NCI-H748 treated with DMSO at 0.1 percent for 48 hours (cell line): ENCODE measurements around the gene NR2C2.
A peak's percentile ranks its signal among the peaks of the same experiment; 100 is the strongest.
"Not testable (repeated sequence)": the region's sequence is repeated elsewhere in the genome, so short reads cannot be mapped to it uniquely, and the experiment has no call there.

ENCODE experiments used
- DNase-seq: peaks from one replicate; lab custom pipeline; 2025; lab: John Stamatoyannopoulos, UW

Gene NR2C2

DNA sequence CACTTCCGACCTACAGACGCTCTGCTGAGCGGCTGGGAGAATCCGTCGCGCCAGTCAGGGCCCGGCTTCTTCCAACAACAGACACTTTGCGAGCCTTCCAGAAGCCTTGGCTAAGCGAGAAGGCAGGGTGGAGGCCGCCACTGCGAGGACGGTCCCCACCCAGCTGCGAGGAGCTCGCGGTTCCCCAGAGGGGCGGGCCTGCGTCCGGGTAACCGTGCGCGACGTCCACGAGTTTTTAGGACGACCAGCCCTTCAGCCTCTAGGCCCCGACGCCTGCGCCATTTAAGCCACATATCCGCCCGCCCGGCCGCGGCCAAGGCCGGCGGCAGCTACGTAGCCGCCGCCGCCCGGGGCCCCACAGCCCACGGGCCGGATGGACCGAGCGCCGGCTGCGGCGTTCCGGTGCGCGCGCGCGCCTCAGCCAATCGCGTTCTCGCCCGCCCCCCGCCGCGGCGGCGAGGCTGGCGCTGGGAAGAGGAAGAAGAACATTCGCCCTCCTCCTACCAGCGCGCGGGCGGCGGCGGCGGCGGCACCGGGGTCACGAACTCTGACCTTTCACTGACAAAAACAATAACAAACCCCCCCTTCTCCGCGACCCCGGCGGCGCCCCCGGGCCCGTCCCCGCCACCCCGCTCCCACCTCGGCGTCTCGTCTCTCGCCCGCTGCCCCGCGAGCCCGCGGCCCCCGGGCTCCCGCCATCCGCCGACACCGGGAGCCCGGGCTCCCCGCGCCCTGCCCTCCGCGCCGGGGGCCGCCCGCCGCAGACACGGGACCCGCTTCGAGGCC, at the start of gene NR2C2:
NR2C2 (plus strand) TSS at position 484 of the 786 bp plus-strand sequence. CDS start 56,332 bp downstream, outside the sequence.
- DNase-seq, result peak; percentile 67

DNA sequence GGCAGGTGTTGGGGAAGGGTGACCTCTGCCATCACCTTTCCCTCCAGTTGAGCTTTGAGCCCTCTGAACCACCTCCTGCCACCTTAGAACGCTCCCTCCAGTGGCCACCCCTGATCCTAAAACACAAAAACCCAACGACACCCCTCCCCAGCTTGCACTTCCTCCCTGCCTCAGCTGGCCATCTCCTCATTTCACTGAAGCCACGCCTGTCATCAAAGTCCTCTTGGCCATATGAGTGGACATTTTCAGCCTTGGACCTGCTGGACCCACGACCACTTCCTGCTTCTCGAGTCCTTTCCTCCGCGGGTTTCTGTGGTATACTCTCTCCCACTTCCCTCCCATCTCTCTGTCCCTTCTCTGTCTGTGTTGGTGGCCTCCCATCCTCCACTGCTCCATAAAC, 48.5 kb upstream of the NR2C2 start:
- no peak for DNase-seq

DNA sequence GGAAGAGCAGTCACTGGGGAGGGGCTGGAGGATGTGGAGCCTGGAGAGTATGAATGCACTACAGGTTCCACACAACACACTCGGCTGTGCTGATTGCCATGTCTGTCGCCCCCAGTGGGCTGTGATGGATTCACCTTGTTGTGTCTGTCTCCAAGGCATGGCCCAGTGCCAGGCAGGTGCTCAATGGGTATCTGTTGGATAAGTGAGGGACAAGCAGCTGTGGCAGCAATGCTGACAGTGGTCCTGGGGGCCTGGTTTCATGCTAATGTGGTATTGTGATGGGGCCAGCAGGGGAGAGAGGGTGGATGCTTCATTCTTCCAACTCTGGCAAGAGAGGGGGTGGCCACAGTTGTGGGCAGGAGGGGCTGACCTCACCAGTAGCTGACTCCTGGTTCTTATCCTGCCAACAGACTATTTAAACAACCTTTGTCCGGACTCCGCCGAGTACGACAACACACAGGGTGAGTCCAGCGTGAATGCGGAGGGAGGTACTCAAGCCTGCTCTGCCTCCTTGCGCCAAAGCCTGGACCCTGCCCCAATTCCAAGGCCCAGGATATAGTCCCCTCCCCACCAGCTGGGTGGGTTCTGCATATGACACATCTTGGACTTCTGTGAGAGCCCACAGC, 47.3 kb upstream of the NR2C2 start:
- DNase-seq, result no peak

DNA sequence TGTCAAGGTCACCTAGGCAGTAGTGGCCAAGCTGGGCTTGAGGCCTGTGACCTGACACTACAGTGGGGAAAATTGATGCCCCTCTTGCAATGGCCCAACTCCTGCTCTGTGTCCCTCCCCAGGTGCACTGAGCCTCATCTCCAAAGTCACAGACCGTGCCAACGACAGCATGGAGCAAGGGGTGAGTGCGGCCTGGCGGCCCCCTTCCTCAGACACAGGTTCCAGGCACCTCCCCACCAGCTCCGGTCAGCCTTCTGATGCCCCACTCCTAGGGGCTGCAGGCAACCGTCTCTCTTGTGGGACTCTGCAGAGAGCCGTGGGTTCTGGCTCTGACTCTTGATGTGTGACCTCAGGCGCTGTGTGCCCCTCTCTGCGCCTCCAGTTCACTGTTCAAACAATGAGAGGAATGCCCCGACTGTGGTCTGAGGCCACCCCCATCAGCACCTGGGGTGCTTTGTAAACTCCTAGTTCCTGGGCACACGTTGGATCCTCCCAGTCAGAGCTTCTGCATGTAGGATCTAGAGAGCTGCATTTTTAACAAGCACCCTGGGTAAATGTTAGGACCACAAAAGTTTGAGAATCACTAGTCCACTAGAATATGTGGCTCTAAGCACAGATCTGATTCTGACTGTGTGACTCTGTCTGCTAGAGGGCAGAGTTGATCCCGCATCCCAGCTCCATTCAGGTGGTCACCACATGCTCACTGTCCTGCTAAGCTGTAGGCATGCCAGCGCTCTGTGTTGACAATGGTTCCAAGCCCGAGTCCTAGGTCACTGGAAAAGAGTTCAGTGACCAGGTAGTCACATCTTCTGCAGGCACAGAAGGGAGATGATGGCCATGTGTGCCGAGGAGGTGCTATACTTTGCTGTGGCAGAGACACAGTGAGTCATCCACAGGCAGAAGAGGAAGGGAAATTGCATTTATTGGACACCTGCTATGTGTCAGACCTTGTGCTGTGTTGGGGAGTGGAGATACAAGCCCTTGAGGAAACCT, 46.2 kb upstream of the NR2C2 start:
- no peak for DNase-seq

DNA sequence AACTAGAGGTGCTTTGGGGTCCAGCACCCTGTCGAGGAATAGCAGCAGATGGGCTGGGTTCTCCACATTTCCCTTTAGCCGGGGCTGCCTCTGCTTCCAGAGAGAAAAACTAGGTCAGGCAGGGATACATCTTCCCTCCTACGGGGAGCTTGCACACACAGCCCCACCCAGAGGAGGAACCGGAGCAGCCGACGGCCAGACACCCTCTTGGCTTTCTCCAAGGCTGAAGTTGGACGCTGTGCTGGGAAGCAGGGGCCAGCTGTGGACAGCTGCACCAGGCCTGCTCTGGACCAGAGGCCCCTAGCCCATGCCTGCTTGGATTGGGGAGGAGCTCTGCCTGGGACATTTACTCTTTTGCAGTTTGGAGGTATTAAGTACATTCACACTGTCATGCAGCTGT, 44.7 kb upstream of the NR2C2 start:
- DNase-seq, result no peak

DNA sequence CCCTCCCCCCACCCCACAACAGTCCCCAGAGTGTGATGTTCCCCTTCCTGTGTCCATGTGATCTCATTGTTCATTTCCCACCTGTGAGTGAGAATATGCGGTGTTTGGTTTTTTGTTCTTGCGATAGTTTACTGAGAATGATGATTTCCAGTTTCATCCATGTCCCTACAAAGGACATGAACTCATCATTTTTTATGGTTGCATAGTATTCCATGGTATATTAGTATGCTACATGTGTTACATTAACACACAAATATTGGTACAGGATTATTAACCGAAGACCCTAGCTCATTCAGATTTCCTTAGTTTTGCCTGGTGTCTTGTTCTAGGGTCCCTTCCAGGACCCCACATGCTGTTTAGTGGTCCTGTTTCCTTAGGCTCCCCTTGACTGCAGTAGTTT, 43.9 kb upstream of the NR2C2 start:
- DNase-seq, result not testable (repeated sequence)

DNA sequence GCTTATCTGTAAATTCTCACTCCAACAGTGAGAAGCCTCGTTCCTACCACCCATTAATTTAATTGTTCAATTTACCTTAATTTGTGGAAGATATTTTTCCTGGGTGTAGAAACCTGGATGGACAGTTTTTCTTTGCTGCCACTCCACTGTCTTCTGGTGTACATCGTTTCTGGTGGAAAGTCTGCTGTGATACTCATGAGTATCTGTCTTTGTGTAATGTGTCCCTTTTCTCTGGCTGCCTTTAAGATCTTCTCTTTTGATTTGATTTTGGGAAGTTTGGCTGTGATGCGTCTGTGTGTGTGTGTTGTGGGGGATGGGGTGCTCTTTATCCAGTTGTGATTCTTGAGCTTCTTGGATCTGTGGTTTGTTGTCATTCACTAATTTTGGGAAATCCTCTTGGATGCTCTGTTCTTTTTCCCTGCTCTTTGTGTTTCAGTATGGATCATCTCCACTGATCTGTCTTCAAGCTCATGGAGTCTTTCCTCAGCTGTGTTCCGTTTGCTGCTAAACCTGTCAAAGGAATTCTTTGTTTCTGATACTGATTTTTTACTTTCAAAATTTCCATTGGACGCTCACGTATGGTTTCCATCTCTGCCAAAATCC, 42.2 kb upstream of the NR2C2 start:
- DNase-seq, result no peak

DNA sequence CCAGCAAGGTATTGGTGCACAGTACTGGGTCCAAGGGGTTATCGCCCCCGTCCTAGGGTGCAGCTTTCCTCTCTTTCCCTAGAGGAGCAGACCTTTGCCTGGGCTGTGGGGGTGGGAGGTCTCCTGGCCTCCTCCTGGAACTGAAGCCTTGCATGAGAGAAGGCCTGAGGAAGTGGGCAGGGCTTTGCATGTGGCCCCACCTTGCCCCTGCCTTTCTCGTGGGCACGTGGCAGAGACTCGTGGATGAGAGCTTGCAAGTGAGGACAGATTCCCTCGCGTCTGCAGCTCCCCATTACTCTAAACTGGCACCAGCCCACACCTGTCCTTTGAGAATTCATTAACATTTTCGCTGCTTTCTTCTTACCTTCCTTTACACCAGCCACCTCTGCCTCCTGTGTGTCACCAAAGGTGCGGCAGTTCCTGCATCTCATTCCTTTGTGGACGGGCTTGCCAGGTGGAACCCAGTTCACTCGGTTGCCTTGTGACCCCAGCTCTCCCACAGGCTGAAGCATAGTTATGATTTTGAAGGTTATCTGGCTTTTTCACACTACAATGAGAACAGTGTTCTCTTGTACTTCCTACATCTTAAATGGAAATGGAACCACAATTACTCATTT, 40.9 kb upstream of the NR2C2 start:
- no peak for DNase-seq

DNA sequence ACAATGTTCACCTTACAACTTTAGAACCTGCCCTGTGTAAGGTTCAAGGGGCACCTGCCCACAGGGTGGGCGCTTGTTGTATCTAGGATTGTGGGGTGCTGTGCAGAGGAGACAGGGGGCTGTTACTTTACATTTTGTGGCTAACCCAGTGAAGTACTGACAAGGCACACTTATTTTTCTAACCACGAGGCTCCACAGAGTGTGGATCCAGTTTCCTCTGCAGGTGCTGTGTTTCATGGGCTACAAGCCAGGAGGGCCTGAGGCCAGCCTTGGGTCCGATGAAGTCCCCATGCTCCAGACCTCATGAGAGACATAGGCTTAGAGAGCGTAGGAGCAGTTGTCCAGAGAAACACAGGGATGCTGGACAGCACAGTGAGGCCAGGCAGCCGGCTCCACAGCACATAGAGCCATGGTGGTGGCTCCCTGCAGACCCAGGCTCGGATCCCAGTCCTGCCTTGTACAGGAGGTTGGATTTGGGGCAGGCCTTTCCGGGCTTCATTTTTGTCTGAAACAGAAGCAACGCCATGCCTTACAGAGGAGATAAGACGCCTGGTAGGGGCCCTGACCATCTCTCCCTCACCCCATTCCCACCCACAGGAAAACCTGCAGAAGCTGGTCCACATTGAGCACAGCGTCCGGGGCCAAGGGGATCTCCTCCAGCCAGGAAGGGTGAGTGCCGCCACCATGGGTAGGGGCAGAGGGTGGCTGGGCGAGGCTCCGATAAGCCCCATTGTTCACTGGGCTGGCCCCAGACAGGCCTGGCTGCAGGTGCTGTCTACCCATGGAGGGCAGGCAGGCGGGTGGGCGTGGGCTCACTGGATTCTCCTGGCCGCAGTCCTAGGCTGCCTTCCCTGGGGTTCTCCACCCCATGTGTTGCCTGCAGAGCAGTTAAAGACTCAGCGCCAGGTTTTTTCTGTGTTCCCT, 40.1 kb upstream of the NR2C2 start:
- DNase-seq, result no peak

DNA sequence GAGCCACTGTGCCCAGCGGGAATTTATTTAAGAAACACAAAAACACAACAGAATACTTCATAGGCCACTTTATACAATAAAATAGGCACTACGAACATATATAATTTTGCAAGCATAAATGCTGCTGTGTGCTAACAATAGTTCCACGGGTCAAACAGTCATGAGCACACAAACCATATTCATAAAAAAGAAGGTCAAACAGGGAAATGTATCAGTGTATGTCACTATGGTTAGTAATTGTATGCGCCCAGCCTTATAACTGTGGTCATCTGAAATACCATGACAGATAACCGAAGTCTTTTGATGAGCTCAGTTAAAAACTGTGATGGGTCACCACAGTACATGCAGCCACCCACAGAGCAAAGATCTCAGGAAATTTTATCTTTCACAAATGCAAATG, 38.1 kb upstream of the NR2C2 start:
- no peak for DNase-seq

DNA sequence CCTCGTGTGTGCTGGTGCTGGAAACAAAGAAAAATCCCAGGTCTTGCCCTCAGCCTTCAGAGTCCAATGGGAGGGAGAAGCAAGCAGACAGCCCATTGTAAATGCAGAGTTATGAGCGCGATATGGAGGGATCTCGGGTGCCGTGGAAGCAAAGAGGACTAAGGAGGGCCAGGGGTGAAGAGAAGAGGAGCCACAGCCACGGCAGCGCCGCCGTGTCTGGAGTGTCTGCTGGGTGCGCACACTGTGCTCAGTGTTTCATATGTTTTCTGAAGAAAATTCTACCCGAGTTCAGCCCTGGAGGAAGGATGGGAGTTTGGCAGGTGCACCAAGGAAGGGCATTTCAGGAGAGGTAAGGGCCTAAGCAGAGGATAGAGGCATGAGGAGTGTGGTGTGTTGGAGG, 35.7 kb upstream of the NR2C2 start:
- DNase-seq, result no peak

DNA sequence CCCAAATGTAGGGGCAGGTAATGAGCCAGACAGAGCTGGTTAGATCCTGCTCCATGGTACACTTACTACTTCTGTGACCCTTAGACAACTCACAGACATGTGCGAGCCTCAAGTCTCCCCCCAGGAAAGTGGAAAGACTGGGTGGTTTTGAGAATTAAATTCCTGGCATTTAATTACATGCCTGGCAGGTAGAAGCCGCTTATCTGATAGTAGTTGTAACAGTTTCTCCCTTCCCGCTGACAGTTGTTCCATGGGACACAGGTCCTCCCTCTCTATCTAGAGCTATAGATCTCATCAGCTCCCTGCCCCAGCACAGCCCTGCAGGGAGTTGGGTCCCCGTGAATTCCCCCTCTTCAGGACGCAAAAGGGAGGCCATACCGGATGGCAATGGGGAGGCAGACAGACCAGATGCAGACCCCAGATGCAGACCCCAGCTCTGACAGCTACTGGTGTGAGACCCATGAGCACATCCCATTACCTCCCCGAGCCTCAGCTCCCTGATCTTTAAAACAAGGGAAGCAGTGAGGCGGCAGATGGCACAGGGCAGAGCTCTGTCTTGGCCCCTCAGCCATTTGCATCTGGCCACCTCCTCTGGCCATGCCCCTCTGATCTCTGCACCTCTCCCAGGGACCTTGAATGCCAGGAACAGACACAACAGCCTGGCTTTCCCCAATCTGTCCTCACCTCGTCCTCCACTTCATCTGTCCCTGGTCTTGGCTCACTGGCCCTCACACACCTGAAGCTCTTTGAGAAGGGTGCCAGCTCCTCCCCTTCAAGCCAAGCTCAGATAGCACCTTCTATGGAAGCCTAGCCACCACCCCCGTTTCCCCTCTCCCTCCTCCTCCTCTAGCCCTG, 34.1 kb upstream of the NR2C2 start:
- no peak for DNase-seq

DNA sequence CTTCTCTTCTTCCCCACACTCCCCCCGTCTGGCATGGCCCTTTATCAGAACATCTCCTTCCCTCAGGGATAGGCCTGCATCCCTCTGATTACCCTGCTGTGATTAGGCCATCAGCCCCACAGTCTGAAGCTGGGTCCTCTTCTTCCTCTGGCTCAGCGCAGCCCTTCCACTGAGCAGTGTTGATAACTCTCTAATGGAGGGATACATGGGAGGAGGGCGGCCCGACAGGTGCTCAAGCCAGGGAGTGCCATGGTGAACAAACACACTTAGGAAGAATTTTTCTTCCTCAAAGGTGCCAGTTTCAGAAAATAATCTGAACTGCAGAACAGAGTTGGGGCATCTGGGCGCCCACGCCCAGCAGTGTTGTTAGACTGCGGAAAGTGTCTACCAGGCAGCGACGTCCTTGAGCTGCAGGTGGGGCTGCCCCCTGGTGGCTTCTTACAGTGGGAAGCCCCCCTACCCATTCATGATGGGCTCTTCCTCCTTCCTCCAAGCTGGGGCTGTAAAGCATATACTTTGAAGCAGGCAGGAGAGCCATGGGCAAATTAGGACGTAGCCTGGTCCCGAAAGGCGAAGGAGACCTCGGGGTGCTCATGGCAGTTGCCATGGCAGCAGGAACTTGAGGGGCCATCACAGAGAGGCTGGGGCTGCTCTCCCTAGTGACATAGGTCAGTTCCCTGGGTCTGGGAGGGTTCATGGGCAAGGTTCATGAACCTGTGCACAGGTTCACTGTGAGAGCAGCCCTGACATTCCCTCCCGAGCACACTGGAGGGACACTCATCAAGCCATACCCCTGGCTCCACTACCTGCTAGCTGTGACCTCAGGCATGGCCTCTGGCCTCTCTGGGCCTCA, 33.2 kb upstream of the NR2C2 start:
- DNase-seq, result no peak

DNA sequence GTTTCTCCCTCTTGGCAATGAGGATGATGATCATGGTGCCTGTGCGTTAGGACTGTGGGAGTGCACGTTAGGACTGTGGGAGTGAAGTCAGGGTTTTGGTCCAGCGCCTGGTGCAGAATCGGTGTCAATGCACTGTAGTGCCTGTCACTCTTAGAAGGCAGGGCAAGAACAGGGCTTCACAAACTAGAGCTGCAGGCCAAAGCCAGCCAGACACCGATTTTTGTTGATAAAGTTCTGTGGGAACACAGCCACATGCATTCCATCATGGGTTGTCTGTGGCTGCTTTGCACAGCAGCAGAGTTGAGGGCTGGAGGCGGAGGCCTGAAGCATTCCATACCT, 32.6 kb upstream of the NR2C2 start:
- no peak for DNase-seq

DNA sequence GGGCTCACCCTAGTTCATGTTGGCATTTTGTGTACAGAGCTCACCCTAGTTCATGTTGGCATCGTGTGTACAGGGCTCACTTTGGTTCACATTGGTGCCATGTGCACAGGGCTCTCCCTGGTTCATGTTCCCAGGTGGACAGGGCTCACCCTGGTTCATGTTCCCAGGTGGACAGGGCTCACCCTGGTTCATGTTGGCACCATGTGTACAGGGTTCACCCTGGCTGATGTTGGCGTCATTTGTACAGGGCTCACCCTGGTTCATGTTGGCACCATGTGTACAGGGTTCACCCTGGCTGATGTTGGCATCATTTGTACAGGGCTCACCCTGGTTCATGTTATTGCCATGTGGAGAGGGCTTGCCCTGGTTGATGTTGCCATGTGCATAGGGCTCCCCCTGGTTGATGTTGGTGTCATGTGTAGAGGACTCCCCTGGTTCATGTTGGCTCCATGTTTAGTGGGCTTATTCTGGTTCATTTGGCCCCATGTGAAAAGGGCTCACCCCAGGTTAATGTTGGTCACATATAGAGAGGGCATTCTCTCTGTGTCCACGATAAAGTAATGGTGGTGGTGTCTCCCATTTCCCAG, 31.7 kb upstream of the NR2C2 start:
- no peak for DNase-seq

DNA sequence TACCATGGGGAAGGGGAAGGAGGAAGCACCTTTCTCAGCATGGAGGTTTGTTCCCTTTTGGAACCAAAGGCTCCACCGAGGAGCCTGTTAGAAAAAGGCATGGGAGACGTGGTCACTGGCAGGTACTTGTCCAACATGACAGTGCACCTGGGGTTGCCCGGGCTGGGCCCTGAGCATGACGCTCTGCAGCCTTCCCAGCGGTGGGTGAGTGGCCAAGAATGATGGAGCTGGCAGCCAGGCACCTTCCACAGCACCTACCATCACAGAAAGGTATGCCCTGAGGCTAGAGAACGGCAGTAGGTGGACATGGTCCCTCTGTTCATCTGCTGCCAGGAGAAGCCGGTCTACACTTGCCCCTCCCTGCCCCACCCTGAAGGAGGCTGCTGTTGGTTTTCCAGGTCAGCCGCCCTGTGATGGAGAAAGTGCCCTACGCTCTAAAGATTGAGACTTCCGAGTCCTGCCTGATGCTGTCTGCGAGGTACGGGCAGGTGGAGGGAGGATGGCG, 29.0 kb upstream of the NR2C2 start:
- DNase-seq, result no peak

DNA sequence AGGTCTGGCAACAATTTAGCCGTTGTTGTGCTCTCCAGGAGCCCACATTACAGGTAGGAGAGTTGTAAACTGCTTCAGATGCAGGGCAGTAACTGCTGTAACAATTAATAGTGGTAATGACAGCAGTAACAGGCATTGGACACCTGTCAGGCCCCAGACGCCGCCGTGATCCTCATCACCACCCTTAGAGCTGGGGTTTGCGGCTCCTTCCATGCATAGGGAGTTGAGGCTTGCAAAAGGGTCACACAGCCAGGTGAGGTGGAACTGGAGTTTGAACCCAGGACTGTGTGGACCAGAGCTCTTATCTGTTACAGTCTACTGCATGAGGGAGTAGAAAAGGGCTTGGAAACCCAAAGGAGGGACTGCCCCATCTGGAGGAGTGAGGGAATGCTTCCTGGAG, 26.8 kb upstream of the NR2C2 start:
- no peak for DNase-seq

DNA sequence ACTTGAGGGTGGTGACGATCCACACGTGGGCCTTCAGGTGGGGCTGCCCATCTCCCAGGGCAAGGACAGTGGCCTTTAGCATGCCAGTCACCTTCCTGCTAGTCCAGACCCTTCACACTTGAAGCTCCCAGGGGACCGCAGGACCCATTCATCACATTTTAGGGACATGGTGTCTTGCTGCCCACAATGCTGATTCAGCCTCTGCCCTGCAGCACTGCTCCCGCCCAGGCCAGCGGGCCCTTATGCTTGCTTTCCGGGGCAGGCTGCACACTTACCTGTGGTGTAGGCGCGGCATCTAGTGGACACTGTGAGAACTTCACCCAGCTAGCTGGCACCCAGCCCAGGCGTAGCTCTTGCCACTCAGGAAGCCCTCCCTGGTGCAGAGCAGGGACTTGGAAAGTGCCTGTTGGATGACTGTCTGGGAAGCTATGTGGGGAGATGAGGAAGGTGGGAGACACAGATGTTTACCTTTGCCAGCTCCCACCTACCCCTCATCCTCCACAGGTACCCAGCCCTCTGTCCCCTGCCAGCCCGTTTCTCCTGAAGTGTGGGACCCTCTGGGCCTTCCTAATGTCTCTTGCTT, 26.3 kb upstream of the NR2C2 start:
- DNase-seq, result peak; percentile 34
